SK-N-SH (cell line): ENCODE results near the gene RNF150. TPM values are rescaled to one million over a fixed set of nuclear protein-coding genes. Genes with fewer than 3 reads are reported as not detected.

Experiments used
- CTCF ChIA-PET: fragments of 300-600, 350-600 bp; formaldehyde crosslinking; extraction: SDS; loops from one replicate; lab custom pipeline; 2021; lab: Yijun Ruan, JAX
- POLR2A ChIA-PET: fragments of 350-600 bp; sonication (Branson Sonifier 250); formaldehyde crosslinking; extraction: SDS; loops from one replicate; lab custom pipeline; 2020; ENCODE audit warnings: antibody characterized with exemption, inconsistent platforms; lab: Yijun Ruan, JAX
- DNase-seq: peaks from one replicate; pipeline ENCODE4 v3.0.0; 2012
- H2AFZ ChIP-seq: fragments of 200-600 bp; sonication (generic); 2 replicates; pipeline ENCODE4 v1.8.1; 2016; ENCODE audit warnings: antibody characterized with exemption, mild to moderate bottlenecking, low read depth
- H3F3A ChIP-seq: fragments of 200-600 bp; sonication (generic); replicated peaks from 2 replicates; pipeline ENCODE3; 2016; ENCODE audit warnings: antibody characterized with exemption, mild to moderate bottlenecking; ENCODE audit not compliant: insufficient read depth
- H3K27ac ChIP-seq, 2 experiments: fragments of 200-500 bp in 1 of 2; fragments of 200-600 bp in 1 of 2; sonication (Bioruptor generic) in 1 of 2; sonication (generic), shearing (Covaris generic) in 1 of 2; 2 replicates each; pipeline versions ENCODE4 v1.5.1 to v1.6.1; 2014 to 2016; ENCODE audit warnings: low read depth in 2 of 2, inconsistent platforms in 1 of 2, low read length in 1 of 2, mild to moderate bottlenecking in 1 of 2, mixed read lengths in 1 of 2
- H3K27me3 ChIP-seq: fragments of 200-600 bp; sonication (generic), shearing (Covaris generic); 2 replicates; pipeline ENCODE4 v1.6.1; 2016; ENCODE audit warnings: mixed run types; ENCODE audit not compliant: insufficient read depth
- H3K36me3 ChIP-seq, 2 experiments: fragments of 200-500 bp in 1 of 2; fragments of 200-600 bp in 1 of 2; sonication (Bioruptor generic) in 1 of 2; sonication (generic) in 1 of 2; replicated peaks in 1 of 2; 2 replicates each; pipeline versions ENCODE3 to v1.5.1; 2014 to 2016; ENCODE audit warnings: low read length in 1 of 2, mild to moderate bottlenecking in 1 of 2; ENCODE audit not compliant: insufficient read depth in 2 of 2, control insufficient read depth in 1 of 2
- H3K4me1 ChIP-seq, 2 experiments: fragments of 200-500 bp in 1 of 2; fragments of 200-600 bp in 1 of 2; sonication (Bioruptor generic) in 1 of 2; sonication (generic), shearing (Covaris generic) in 1 of 2; 2 replicates each; pipeline versions ENCODE4 v1.5.1 to v1.6.1; 2014 to 2016; ENCODE audit warnings: low read depth in 1 of 2, low read length in 1 of 2, mixed run types in 1 of 2; ENCODE audit not compliant: insufficient read depth in 2 of 2, control insufficient read depth in 1 of 2
- H3K4me2 ChIP-seq: fragments of 200-600 bp; sonication (generic), shearing (Covaris generic); 2 replicates; pipeline ENCODE4 v1.6.1; 2017; ENCODE audit warnings: mixed run types
- H3K4me3 ChIP-seq, 2 experiments: fragments of 200-500 bp in 1 of 2; fragments of 200-600 bp in 1 of 2; sonication (Bioruptor generic) in 1 of 2; sonication (generic), shearing (Covaris generic) in 1 of 2; 2 replicates each; pipeline versions ENCODE4 v1.5.1 to v1.8.1; 2014 to 2016; ENCODE audit warnings: low read depth in 2 of 2, inconsistent platforms in 1 of 2, low read length in 1 of 2, mild to moderate bottlenecking in 1 of 2, mixed read lengths in 1 of 2, moderate library complexity in 1 of 2
- H3K79me2 ChIP-seq: fragments of 200-600 bp; sonication (generic); 2 replicates; pipeline ENCODE4 v1.8.1; 2017; ENCODE audit warnings: mild to moderate bottlenecking; ENCODE audit not compliant: insufficient read depth
- H3K9ac ChIP-seq: fragments of 200-600 bp; sonication (generic); 2 replicates; pipeline ENCODE4 v1.6.1; 2017; ENCODE audit warnings: mixed run types
- H3K9me2 ChIP-seq: fragments of 200-600 bp; sonication (generic); 2 replicates; pipeline ENCODE4 v1.6.1; 2017; ENCODE audit warnings: mixed run types
- H3K9me3 ChIP-seq: fragments of 200-600 bp; sonication (generic); 2 replicates; pipeline ENCODE4 v1.6.1; 2017; ENCODE audit warnings: mixed run types, mild to moderate bottlenecking, moderate library complexity
- H4K20me1 ChIP-seq: fragments of 200-600 bp; sonication (generic); 2 replicates; pipeline ENCODE4 v1.6.1; 2017; ENCODE audit warnings: mild to moderate bottlenecking, mixed run types; ENCODE audit not compliant: insufficient read depth
- CHD2 ChIP-seq: fragments of 150-350 bp; IDR thresholded peaks from 2 replicates; pipeline ENCODE4 v1.6.1; 2018; ENCODE audit warnings: low read length; ENCODE audit not compliant: partially characterized antibody
- EP300 ChIP-seq, 2 experiments: IDR thresholded peaks; 2 replicates each; pipeline versions ENCODE4 v1.4.0 to v1.6.1; 2012; ENCODE audit warnings: borderline replicate concordance in 1 of 2, low read depth in 1 of 2, low read length in 1 of 2
- FOXM1 ChIP-seq: IDR thresholded peaks from 2 replicates; pipeline ENCODE4 v1.4.0; 2012; ENCODE audit warnings: low read depth, mild to moderate bottlenecking
- GATA2 ChIP-seq: sonication (generic); formaldehyde crosslinking; IDR thresholded peaks from 2 replicates; pipeline ENCODE4 v1.5.0; 2020; ENCODE audit warnings: mild to moderate bottlenecking, missing genetic modification reagents
- JUND ChIP-seq: IDR thresholded peaks from 2 replicates; pipeline ENCODE4 v1.4.0; 2012
- RAD21 ChIP-seq: IDR thresholded peaks from 2 replicates; pipeline ENCODE4 v1.6.1; 2012; ENCODE audit warnings: mild to moderate bottlenecking, low read length
- RCOR1 ChIP-seq: fragments of 150-350 bp; IDR thresholded peaks from 2 replicates; pipeline ENCODE4 v1.6.1; 2017; ENCODE audit warnings: antibody characterized with exemption, low read length
- RFX5 ChIP-seq: IDR thresholded peaks from 2 replicates; pipeline ENCODE4 v1.6.1; 2012; ENCODE audit warnings: mild to moderate bottlenecking, improper control_type of control experiment, low read length
- TAF1 ChIP-seq: IDR thresholded peaks from 2 replicates; pipeline ENCODE4 v1.6.1; 2012; ENCODE audit warnings: low read depth, mild to moderate bottlenecking, low read length, moderate library complexity, borderline replicate concordance
- TCF12 ChIP-seq: IDR thresholded peaks from 2 replicates; pipeline ENCODE4 v1.4.0; 2012
- TEAD4 ChIP-seq: IDR thresholded peaks from 2 replicates; pipeline ENCODE4 v1.4.0; 2012; ENCODE audit warnings: mild to moderate bottlenecking, borderline replicate concordance; ENCODE audit not compliant: insufficient read depth
- USF1 ChIP-seq: IDR thresholded peaks from 2 replicates; pipeline ENCODE4 v1.4.0; 2012; ENCODE audit warnings: low read depth, borderline replicate concordance
- YY1 ChIP-seq: IDR thresholded peaks from 2 replicates; pipeline ENCODE4 v1.4.0; 2012; ENCODE audit warnings: low read depth, mild to moderate bottlenecking
- WGBS: methylation state at CpG from one replicate; pipeline ENCODE4 v1.1.6; 2017; ENCODE audit warnings: low lambda C conversion rate; 5-methylcytosine and 5-hydroxymethylcytosine counted together
- polyA plus RNA-seq, 3 experiments: library from polyadenylated mRNA; depleted of rRNA; stranded (reverse); fragments of >200 nt; gene quantifications; 2 replicates each; pipeline ENCODE4 v1.2.3, GENCODE V29; 2012
- TF ChIP-seq, protein P1 (sequence below): IDR thresholded peaks from 2 replicates; pipeline ENCODE4 v1.4.0; 2012; ENCODE audit warnings: low read depth

The RNF150 gene
- polyA plus RNA-seq, 1 of the 3 experiments (the other 2 are of a cell fraction) = 5.8 TPM

GRCh38 chr4:140926672-140927071, 206.6 kb downstream of the RNF150 start (continued):
- TF ChIP-seq FOXM1 (no peak), RFX5 (no peak), RCOR1 (no peak), JUND (no peak), YY1 (no peak), CHD2 (no peak)

GRCh38 chr4:140925417-140925816, 207.9 kb downstream of the RNF150 start:
- H3K79me2 ChIP-seq = no peaks in the 10 kb centered on the region
- TF ChIP-seq USF1 = no peak
- no peak for TF ChIP-seq RFX5
- TF ChIP-seq, protein P1, sequence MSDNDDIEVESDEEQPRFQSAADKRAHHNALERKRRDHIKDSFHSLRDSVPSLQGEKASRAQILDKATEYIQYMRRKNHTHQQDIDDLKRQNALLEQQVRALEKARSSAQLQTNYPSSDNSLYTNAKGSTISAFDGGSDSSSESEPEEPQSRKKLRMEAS = no peak
- TF ChIP-seq TCF12 = no peak
- no peak for TF ChIP-seq CHD2
- no peak for TF ChIP-seq TEAD4
- H3K36me3 ChIP-seq = peaks cover 0 to 12% of the 10 kb centered on the region in 2 experiments
- H3K27me3 ChIP-seq = no peaks in the 10 kb centered on the region
- no peak overlapping the region for H3K4me2 ChIP-seq
- WGBS = 72% methylated on average over 5 of the region's 6 CpGs
- H3K4me1 ChIP-seq = peaks cover 3 to 23% of the 10 kb centered on the region in 2 experiments; a peak in 3 of 4 replicates
- no peak overlapping the region for H2AFZ ChIP-seq
- ChIA-PET CTCF (interaction anchor here (0.9 to 3.2 kb wide), 8 partner anchors 10 to 208 kb away, joined by 3 to 18 read pairs (median 4); partner anchors contain the start of gene RNF150), POLR2A (interaction anchor here (1.5 to 1.8 kb wide), 2 partner anchors 22 to 208 kb away, joined by 6 to 10 read pairs; partner anchors contain the start of gene RNF150)
- H3K9me2 ChIP-seq = no peaks in the 10 kb centered on the region
- H4K20me1 ChIP-seq = no peaks in the 10 kb centered on the region
- DNase-seq = no peak
- H3F3A ChIP-seq = no peaks in the 10 kb centered on the region
- H3K9ac ChIP-seq = no peak overlapping the region
- peak overlapping the region in 1 of 2 experiments; percentile 91; a peak in 2 of 4 replicates for H3K27ac ChIP-seq
- no peak overlapping the region for H3K4me3 ChIP-seq
- no peaks in the 10 kb centered on the region for H3K9me3 ChIP-seq

DNA sequence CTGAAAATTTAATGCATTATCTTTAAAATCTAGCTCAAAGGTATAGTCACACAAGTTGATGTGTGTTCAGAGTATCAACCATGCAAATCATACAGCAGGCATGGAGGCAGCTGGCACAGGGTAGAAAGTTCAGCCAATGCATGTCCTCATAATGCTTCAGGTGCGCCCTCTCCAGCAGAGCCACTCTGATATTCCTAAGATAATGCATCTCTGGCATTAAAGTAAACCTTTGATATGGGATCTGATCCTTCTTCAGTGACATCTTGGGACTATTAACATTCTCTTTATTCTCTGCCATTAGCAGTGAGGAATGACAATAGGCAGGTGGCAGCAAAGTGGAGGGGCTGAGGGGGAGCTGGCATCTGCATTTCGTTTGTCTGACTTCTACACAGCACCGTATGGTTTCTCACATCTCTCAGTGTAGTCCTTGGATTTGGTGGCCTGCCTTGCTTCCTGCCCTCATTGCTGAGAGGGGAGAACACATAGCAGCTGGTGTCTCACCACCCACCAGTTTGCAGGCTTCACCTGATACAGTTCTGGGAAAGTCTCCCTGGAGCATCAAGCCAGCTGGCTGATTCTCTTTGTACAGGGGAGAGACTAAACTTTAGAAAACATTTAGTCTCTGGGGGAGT, 208.4 kb downstream of the RNF150 start:
- H4K20me1 ChIP-seq = no peaks in the 10 kb centered on the region
- POLR2A ChIA-PET = interaction anchor here (0.7 to 1.8 kb wide), 3 partner anchors 22 to 208 kb away, joined by 4 to 10 read pairs (median 6); partner anchors contain the start of gene RNF150
- no peaks in the 10 kb centered on the region for H3K27me3 ChIP-seq
- 78% methylated on average over 3 of the region's 3 CpGs for WGBS
- H3K9me2 ChIP-seq = no peaks in the 10 kb centered on the region
- H2AFZ ChIP-seq = no peak overlapping the region
- DNase-seq = peak; percentile 36
- CTCF ChIA-PET = interaction anchor here (0.6 to 3.2 kb wide), 10 partner anchors 9 to 565 kb away, joined by 3 to 18 read pairs (median 4); partner anchors contain the start of gene RNF150
- no peak overlapping the region for H3K4me2 ChIP-seq
- H3K27ac ChIP-seq = peak overlapping the region in 1 of 2 experiments; percentile 91; a peak in 2 of 4 replicates
- no peaks in the 10 kb centered on the region for H3K9me3 ChIP-seq
- peaks cover 0 to 12% of the 10 kb centered on the region in 2 experiments for H3K36me3 ChIP-seq
- H3K9ac ChIP-seq = no peak overlapping the region
- peaks cover 3 to 22% of the 10 kb centered on the region in 2 experiments; a peak in 3 of 4 replicates for H3K4me1 ChIP-seq
- no peak overlapping the region for H3K4me3 ChIP-seq
- H3K79me2 ChIP-seq = no peaks in the 10 kb centered on the region
- TF ChIP-seq EP300 (IDR thresholded peaks at IDR 0.05; ENCODE audit: borderline replicate concordance in 1 of 2, low read depth in 1 of 2, low read length in 1 of 2) = peak in 1 of 2 experiments; percentile 68; a peak in 1 of 4 replicates
- peak; percentile 57 for TF ChIP-seq RAD21
- TF ChIP-seq TAF1 = no peak
- peak; percentile 83 for TF ChIP-seq GATA2 (CRISPR knock-in tag)
- H3F3A ChIP-seq = no peaks in the 10 kb centered on the region
